HG03439 (cell line): ENCODE data around the gene SMC3.
A peak's percentile ranks its signal among the peaks of the same experiment; 100 is the strongest.
"Not testable (repeated sequence)": the region's sequence is repeated elsewhere in the genome, so short reads cannot be mapped to it uniquely, and the experiment has no call there.

Experiments
- ATAC-seq: cut with Tn5 transposase; IDR thresholded peaks from one replicate; pipeline ENCODE4 v1.9.1; 2021; ENCODE audit warnings: mild to moderate bottlenecking, moderate library complexity; ENCODE audit not compliant: unreplicated experiment

The SMC3 gene

GRCh38 chr10:110567201-110568054 is at the start of gene SMC3:
SMC3 (plus strand) TSS chr10:110567695; CDS start chr10:110567817, 122 bp downstream.
- ATAC-seq = peak; percentile 92

- ATAC-seq = no peak
Measured at GRCh38 chr10:110522365-110522988, 45.0 kb upstream of the SMC3 start.

GRCh38 chr10:110523736-110524135 is 43.8 kb upstream of the SMC3 start:
- ATAC-seq = no peak

GRCh38 chr10:110524179-110524858 is 43.2 kb upstream of the SMC3 start:
- ATAC-seq = no peak

- ATAC-seq = no peak
Measured at GRCh38 chr10:110524859-110525232, 42.6 kb upstream of the SMC3 start.

- ATAC-seq = no peak
Measured at GRCh38 chr10:110525349-110526260, 41.9 kb upstream of the SMC3 start.

- ATAC-seq = no peak
Measured at GRCh38 chr10:110527731-110528171, 39.7 kb upstream of the SMC3 start.

- peak; percentile 7 for ATAC-seq
Measured at GRCh38 chr10:110528224-110528996, 39.1 kb upstream of the SMC3 start.

- ATAC-seq = peak; percentile 85
Measured at GRCh38 chr10:110528997-110529524, 38.4 kb upstream of the SMC3 start.

GRCh38 chr10:110529596-110530011 is 37.9 kb upstream of the SMC3 start:
- no peak for ATAC-seq

- ATAC-seq = no peak
Measured at GRCh38 chr10:110530131-110530831, 37.2 kb upstream of the SMC3 start.

GRCh38 chr10:110531687-110532086 is 35.8 kb upstream of the SMC3 start:
- ATAC-seq = no peak

- ATAC-seq = not testable (repeated sequence)
Measured at GRCh38 chr10:110532628-110533027, 34.9 kb upstream of the SMC3 start.

- ATAC-seq = no peak
Measured at GRCh38 chr10:110533149-110533548, 34.3 kb upstream of the SMC3 start.

GRCh38 chr10:110534571-110534970 is 32.9 kb upstream of the SMC3 start:
- no peak for ATAC-seq

- ATAC-seq = peak; percentile 88
Measured at GRCh38 chr10:110535958-110536891, 31.3 kb upstream of the SMC3 start.

- no peak for ATAC-seq
Measured at GRCh38 chr10:110539091-110539490, 28.4 kb upstream of the SMC3 start.

- no peak for ATAC-seq
Measured at GRCh38 chr10:110540031-110540430, 27.5 kb upstream of the SMC3 start.
